Sigmoid colon (tissue), 7 donors: ENCODE data around the gene MPO. TPM values are rescaled to one million over a fixed set of nuclear protein-coding genes. Genes with fewer than 3 reads are reported as not detected.

Experiments
- DNase-seq: peaks from one replicate; pipeline ENCODE4 v3.0.0-alpha.2; 2019
- H3K27ac ChIP-seq, 4 donors: fragments of 200-600 bp; sonication (generic); one replicate each; pipeline ENCODE4 v1.5.1; 2016 to 2019; ENCODE audit warnings: mild to moderate bottlenecking in 1 of 4
- H3K27me3 ChIP-seq, 3 donors: fragments of 200-600 bp; sonication (generic); one replicate each; pipeline ENCODE4 v1.5.1; 2019; ENCODE audit warnings: mild to moderate bottlenecking in 1 of 3
- H3K36me3 ChIP-seq, 4 donors: fragments of 200-600 bp; sonication (generic); one replicate each; pipeline ENCODE4 v1.5.1; 2016 to 2019
- H3K4me1 ChIP-seq, 4 donors: fragments of 200-600 bp; sonication (generic); one replicate each; pipeline ENCODE4 v1.5.1; 2017 to 2019
- H3K4me3 ChIP-seq, 4 donors: fragments of 200-600 bp; sonication (generic); one replicate each; pipeline ENCODE4 v1.5.1; 2017 to 2019; ENCODE audit warnings: mild to moderate bottlenecking in 2 of 4, moderate library complexity in 1 of 4
- H3K9me3 ChIP-seq, 4 donors: fragments of 200-600 bp in 3 of 4; sonication (generic) in 3 of 4; one replicate each; pipeline versions ENCODE4 v1.5.1 to v1.6.1; 2013 to 2019
- EP300 ChIP-seq, 4 donors: sonication (generic); formaldehyde crosslinking; IDR thresholded peaks; one replicate each; pipeline ENCODE4 v1.6.1; 2017; ENCODE audit warnings: antibody characterized with exemption in 4 of 4
- POLR2A ChIP-seq, 2 donors: fragments of 450-650 bp; IDR thresholded peaks; one replicate each; pipeline ENCODE4 v1.6.1; 2016; ENCODE audit warnings: antibody characterized with exemption in 2 of 2, mild to moderate bottlenecking in 2 of 2, moderate library complexity in 2 of 2
- POLR2AphosphoS5 ChIP-seq, 4 donors: sonication (generic); formaldehyde crosslinking; IDR thresholded peaks; one replicate each; pipeline ENCODE4 v1.6.1; 2017; ENCODE audit warnings: antibody characterized with exemption in 4 of 4
- WGBS, 2 donors: extraction: QIAGEN DNeasy Blood & Tissue Kit; methylation state at CpG; one replicate each; pipeline ENCODE4 v1.1.7; 2013; 5-methylcytosine and 5-hydroxymethylcytosine counted together
- intact Hi-C: fragments of 100-400 bp; cut with DNase I; formaldehyde crosslinking; loops from one replicate; pipeline ENCODE4 v1.15.1; 2023
- polyA plus RNA-seq, 3 donors: library from polyadenylated mRNA; stranded (reverse); fragments of 200-250 nt; gene quantifications; one replicate each; pipeline ENCODE4 v1.2.3, GENCODE V29; 2013
- total RNA-seq, 4 donors: library from RNA; depleted of rRNA; stranded (reverse); fragments of >200 nt; gene quantifications; one replicate each; pipeline ENCODE4 v1.1.0, GENCODE V29; 2016
- TF ChIP-seq, protein P1 (sequence below), 4 experiments: fragments of 450-650 bp in 3 of 4; fragments of 200-600 bp in 1 of 4; IDR thresholded peaks; one replicate each; pipeline ENCODE4 v1.5.1; 2016 to 2019; ENCODE audit warnings: antibody characterized with exemption in 4 of 4, mild to moderate bottlenecking in 3 of 4, moderate library complexity in 2 of 4
- donor health status: healthy with polysubstance abuse.
- donor health status: Bipolar disorder and iron deficiency.
- donor health status: healthy.

The MPO gene
- total and polyA plus RNA-seq, 7 donors = 0.36 to 0.44 TPM; not detected in 5

DNA sequence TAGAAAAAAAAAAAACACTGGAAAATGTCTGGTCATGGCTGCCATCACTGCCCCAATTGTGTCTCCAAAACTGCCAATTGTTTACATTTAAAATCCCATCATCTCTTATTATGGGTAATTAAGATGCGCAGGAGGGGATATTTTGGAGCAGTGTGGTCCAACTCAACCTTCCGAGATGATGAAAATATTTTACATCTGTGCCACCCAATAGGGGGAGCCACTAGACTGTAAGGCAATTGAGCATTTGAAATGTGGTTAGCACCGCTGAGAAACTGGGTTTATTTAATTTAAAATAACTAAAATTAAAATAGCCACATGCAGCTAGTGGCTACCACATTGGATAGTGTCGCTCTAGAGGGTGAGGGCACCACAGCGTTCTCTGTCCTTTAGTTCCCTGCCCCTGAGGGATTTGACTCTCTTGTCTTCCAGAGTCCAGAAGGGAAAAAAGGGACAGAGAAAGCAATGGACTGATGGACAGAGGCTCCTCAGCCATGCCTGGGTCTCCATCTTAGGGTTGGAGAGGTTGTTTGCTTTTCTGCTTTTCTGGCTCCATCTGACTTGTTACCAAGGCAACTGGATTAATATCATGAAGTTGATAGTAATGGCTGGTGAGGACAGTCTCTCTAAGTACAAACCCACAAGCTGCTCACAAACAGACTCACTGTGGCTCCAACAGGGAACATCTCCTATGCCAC lies 3.5 kb downstream of the MPO start:
- peaks cover 0 to 28% (median 5%) of the 10 kb centered on the region in 3 donors for H3K27me3 ChIP-seq
- no peak overlapping the region for H3K4me3 ChIP-seq
- peaks cover 0 to 10% (median 4%) of the 10 kb centered on the region in 4 donors for H3K4me1 ChIP-seq
- 56 to 63% methylated on average over 5 of the region's 5 CpGs for WGBS, 2 donors
- H3K27ac ChIP-seq = no peak overlapping the region
- DNase-seq = no peak
- TF ChIP-seq EP300 (IDR thresholded peaks at IDR 0.05) (no peak), POLR2AphosphoS5 (IDR thresholded peaks at IDR 0.05) (no peak)
- TF ChIP-seq, protein P1, sequence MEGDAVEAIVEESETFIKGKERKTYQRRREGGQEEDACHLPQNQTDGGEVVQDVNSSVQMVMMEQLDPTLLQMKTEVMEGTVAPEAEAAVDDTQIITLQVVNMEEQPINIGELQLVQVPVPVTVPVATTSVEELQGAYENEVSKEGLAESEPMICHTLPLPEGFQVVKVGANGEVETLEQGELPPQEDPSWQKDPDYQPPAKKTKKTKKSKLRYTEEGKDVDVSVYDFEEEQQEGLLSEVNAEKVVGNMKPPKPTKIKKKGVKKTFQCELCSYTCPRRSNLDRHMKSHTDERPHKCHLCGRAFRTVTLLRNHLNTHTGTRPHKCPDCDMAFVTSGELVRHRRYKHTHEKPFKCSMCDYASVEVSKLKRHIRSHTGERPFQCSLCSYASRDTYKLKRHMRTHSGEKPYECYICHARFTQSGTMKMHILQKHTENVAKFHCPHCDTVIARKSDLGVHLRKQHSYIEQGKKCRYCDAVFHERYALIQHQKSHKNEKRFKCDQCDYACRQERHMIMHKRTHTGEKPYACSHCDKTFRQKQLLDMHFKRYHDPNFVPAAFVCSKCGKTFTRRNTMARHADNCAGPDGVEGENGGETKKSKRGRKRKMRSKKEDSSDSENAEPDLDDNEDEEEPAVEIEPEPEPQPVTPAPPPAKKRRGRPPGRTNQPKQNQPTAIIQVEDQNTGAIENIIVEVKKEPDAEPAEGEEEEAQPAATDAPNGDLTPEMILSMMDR (IDR thresholded peaks at IDR 0.05) = no peak
- H3K9me3 ChIP-seq = no peaks in the 10 kb centered on the region
- intact Hi-C loops = no loop called here
- no peaks in the 10 kb centered on the region for H3K36me3 ChIP-seq

DNA sequence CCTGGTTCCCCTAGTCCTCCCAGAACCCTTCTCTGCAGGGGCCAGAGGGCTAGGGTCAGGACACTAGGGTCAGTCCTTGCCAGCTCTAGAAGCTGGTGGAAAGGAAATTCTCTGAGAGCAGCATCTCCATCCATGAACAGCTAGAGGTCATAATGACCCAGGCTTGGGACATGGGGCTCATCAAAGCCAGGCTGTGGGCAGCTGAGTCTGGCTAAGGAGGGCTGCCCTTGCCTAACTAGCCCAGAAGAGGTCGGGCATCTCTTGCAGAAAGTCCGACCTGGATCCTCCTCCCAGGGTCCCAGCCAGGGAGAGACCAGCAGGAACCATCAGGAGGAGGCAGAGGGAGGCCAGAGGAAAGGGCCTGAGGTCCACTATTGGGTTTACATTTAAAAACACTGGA lies 4.3 kb downstream of the MPO start:
- Histone ChIP-seq H3K9me3 (no peaks in the 10 kb centered on the region), H3K4me1 (peaks cover 0 to 10% (median 4%) of the 10 kb centered on the region in 4 donors), H3K27me3 (peaks cover 0 to 28% (median 5%) of the 10 kb centered on the region in 3 donors), H3K4me3 (no peak overlapping the region), H3K36me3 (no peaks in the 10 kb centered on the region), H3K27ac (no peak overlapping the region)
- 52 to 55% methylated on average over 2 of the region's 2 CpGs for WGBS, 2 donors
- intact Hi-C loops = no loop called here
- no peak for DNase-seq
- no peak for TF ChIP-seq POLR2A (IDR thresholded peaks at IDR 0.05)
- TF ChIP-seq, protein P1 (IDR thresholded peaks at IDR 0.05) = no peak
- no peak for TF ChIP-seq POLR2AphosphoS5 (IDR thresholded peaks at IDR 0.05)
- TF ChIP-seq EP300 (IDR thresholded peaks at IDR 0.05) = no peak

DNA sequence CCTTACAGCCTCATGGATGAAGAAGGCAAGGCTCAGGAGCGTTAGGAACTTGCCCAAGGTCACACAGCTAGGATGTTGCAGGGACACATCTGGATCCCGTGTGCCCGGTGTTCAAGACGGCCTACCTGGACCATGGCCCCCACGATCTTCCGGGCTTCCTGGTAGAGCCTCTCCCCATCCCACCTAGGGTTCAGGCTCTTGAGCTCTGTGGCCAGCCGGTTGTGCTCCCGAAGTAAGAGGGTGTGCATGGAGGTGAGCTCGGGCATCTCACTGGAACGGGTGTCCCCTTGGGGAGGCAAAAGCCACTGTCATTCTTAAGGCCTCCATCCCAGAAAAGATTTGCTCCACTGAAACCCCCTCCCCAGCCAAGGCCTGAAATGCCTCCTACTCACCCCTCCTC lies 5.3 kb downstream of the MPO start:
- TF ChIP-seq POLR2AphosphoS5 (IDR thresholded peaks at IDR 0.05) (no peak), EP300 (IDR thresholded peaks at IDR 0.05) (no peak), POLR2A (IDR thresholded peaks at IDR 0.05) (no peak)
- TF ChIP-seq, protein P1 (IDR thresholded peaks at IDR 0.05) = no peak
- Histone ChIP-seq H3K36me3 (no peaks in the 10 kb centered on the region), H3K27me3 (peaks cover 0 to 22% (median 5%) of the 10 kb centered on the region in 3 donors), H3K9me3 (no peaks in the 10 kb centered on the region), H3K4me3 (no peak overlapping the region), H3K4me1 (peaks cover 0 to 10% (median 4%) of the 10 kb centered on the region in 4 donors), H3K27ac (no peak overlapping the region)
- DNase-seq = no peak
- 87 to 91% methylated on average over 10 of the region's 10 CpGs for WGBS, 2 donors
- intact Hi-C loops = no loop called here

DNA sequence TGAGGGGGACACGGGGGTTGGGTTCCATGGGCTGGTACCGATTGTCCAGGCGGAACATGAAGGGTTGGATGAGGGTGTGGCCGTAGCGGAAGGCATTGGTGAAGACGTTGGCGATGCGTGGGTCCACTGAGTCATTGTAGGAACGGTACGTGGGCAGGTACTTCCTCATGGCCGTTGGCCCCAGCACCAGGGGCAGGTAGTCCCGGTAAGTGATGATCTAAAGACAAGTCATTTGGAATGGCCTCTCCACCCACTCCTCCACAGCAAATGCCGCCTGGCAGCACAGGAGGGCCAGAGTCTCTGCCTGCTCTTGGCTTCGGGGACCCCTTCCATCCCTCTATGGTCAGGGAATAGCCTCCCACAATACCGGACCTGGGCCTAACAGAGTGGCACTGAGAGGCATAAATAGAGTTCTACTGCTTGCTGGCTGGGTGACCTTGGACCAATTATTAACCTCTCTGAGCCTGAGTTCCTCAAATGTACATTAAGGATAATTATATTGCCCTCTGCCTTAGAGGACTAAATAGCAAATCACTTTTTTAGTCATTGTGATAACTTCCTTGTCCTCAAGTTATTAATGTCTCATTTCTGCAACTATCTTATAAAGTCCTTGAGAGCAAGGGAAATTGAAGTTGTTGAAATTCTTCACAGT lies 7.2 kb downstream of the MPO start:
- intact Hi-C loops = no loop called here
- Histone ChIP-seq H3K4me3 (no peak overlapping the region), H3K27ac (no peak overlapping the region), H3K4me1 (peaks cover 0 to 1% (median 0%) of the 10 kb centered on the region in 4 donors), H3K27me3 (peaks cover 0 to 6% (median 0%) of the 10 kb centered on the region in 3 donors), H3K9me3 (no peaks in the 10 kb centered on the region), H3K36me3 (no peaks in the 10 kb centered on the region)
- WGBS, 2 donors = 70 to 82% methylated on average over 15 of the region's 15 CpGs
- TF ChIP-seq EP300 (IDR thresholded peaks at IDR 0.05) = no peak
- no peak for TF ChIP-seq POLR2A (IDR thresholded peaks at IDR 0.05)
- TF ChIP-seq, protein P1 (IDR thresholded peaks at IDR 0.05) = no peak
- TF ChIP-seq POLR2AphosphoS5 (IDR thresholded peaks at IDR 0.05) = no peak
- no peak for DNase-seq
